ENCODE data around the gene SERPINE3. TPM values are rescaled to one million over a fixed set of nuclear protein-coding genes. Genes with fewer than 3 reads are reported as not detected.

Gene SERPINE3
- total and polyA plus RNA-seq, 8 donors = 0.55 TPM; not detected in 7

- intact Hi-C loops (cut with DNase I; ENCODE audit: low total_unique reads) = no loop called here
- no peak for TF ChIP-seq POLR2AphosphoS5 (IDR thresholded peaks at IDR 0.05)
- TF ChIP-seq POLR2A (IDR thresholded peaks at IDR 0.05) = no peak
- TF ChIP-seq EP300 (IDR thresholded peaks at IDR 0.05) = no peak
- no peak for TF ChIP-seq CTCF (IDR thresholded peaks at IDR 0.05)
- no peak overlapping the region for H3K27ac ChIP-seq
- H3K4me3 ChIP-seq = no peak overlapping the region
- no peak for DNase-seq
- no peaks in the 10 kb centered on the region for H3K9me3 ChIP-seq
- no peaks in the 10 kb centered on the region for H3K27me3 ChIP-seq
- H3K4me1 ChIP-seq = no peaks in the 10 kb centered on the region
- H3K36me3 ChIP-seq = no peaks in the 10 kb centered on the region
Measured at GRCh38 chr13:51349016-51349415, 9.5 kb downstream of the SERPINE3 start.

- DNase-seq = no peak
- no peak overlapping the region for H3K27ac ChIP-seq
- no peak for TF ChIP-seq POLR2AphosphoS5 (IDR thresholded peaks at IDR 0.05)
- TF ChIP-seq EP300 (IDR thresholded peaks at IDR 0.05) = no peak
- no peak for TF ChIP-seq POLR2A (IDR thresholded peaks at IDR 0.05)
- no peak for TF ChIP-seq CTCF (IDR thresholded peaks at IDR 0.05)
- intact Hi-C loops (cut with DNase I; ENCODE audit: low total_unique reads) = no loop called here
- H3K4me3 ChIP-seq = no peak overlapping the region
- H3K36me3 ChIP-seq = peaks cover 0 to 4% (median 0%) of the 10 kb centered on the region in 4 donors
- 30 to 56% (median 39%) methylated on average over 2 of the region's 2 CpGs for WGBS, 5 donors
- no peaks in the 10 kb centered on the region for H3K27me3 ChIP-seq
- peaks cover 0 to 6% (median 0%) of the 10 kb centered on the region in 4 donors for H3K4me1 ChIP-seq
- no peaks in the 10 kb centered on the region for H3K9me3 ChIP-seq
Measured at GRCh38 chr13:51355217-51355616, 15.7 kb downstream of the SERPINE3 start.

GRCh38 chr13:51357928-51358595, 18.6 kb downstream of the SERPINE3 start:
- intact Hi-C loops (cut with DNase I; ENCODE audit: low total_unique reads) = no loop called here
- Histone ChIP-seq H3K4me3 (no peak overlapping the region), H3K36me3 (peaks cover 0 to 19% (median 9%) of the 10 kb centered on the region in 4 donors), H3K9me3 (no peaks in the 10 kb centered on the region), H3K27ac (no peak overlapping the region), H3K4me1 (peaks cover 0 to 6% (median 0%) of the 10 kb centered on the region in 4 donors), H3K27me3 (no peaks in the 10 kb centered on the region)
- TF ChIP-seq POLR2A (IDR thresholded peaks at IDR 0.05) (no peak), POLR2AphosphoS5 (IDR thresholded peaks at IDR 0.05) (no peak), EP300 (IDR thresholded peaks at IDR 0.05) (no peak), CTCF (IDR thresholded peaks at IDR 0.05) (no peak)
- WGBS, 5 donors = 64 to 69% (median 68%) methylated on average over 5 of the region's 5 CpGs
- DNase-seq = no peak

- Histone ChIP-seq H3K4me3 (no peak overlapping the region), H3K27me3 (no peaks in the 10 kb centered on the region), H3K9me3 (no peaks in the 10 kb centered on the region), H3K27ac (no peak overlapping the region), H3K4me1 (peaks cover 0 to 6% (median 0%) of the 10 kb centered on the region in 4 donors), H3K36me3 (peaks cover 1 to 28% (median 18%) of the 10 kb centered on the region in 4 donors)
- DNase-seq = no peak
- intact Hi-C loops (cut with DNase I; ENCODE audit: low total_unique reads) = no loop called here
- TF ChIP-seq POLR2AphosphoS5 (IDR thresholded peaks at IDR 0.05) (no peak), EP300 (IDR thresholded peaks at IDR 0.05) (no peak), CTCF (IDR thresholded peaks at IDR 0.05) (no peak)
- 79 to 98% (median 95%) methylated on average over 1 of the region's 1 CpG for WGBS, 5 donors
Measured at GRCh38 chr13:51359352-51359751, 19.9 kb downstream of the SERPINE3 start.
